ENCODE data around the gene ZEB2. TPM values are rescaled to one million over a fixed set of nuclear protein-coding genes. Genes with fewer than 3 reads are reported as not detected.

The ZEB2 gene
- total and polyA plus RNA-seq, 2 of the 13 experiments (the other 11 are each of a cell fraction or from before 2014, with no cell fraction given) = 0.07 TPM; not detected in 1

DNA sequence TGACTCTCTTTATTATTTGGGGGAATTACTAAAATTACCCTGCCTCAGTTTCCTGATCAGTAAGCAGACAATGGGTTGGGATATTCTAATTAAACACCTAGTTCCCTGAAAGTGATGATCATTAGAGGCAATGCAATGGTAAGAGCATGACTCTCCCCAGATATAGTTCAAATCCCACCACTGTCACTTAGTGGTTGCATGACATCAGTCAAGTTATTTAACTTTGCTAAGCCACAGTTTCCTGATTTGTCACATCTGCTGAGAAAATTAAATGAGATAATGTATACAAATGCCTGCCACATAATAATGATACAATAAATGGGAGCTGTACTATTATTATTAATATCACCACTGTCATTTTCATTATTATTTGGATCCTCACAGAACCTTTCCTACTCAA is 29.9 kb downstream of the ZEB2 start:
- in situ Hi-C loops (cut with HindIII; ENCODE audit: extremely low pct_ligation_motif_present, low pct_unique_long_range_greater_than_20kb) (no loop called here), intact Hi-C loops (cut with micrococcal nuclease; ENCODE audit: unreplicated experiment) (no loop called here)
- DNase-seq (ENCODE audit: low spot score) (no peak), FAIRE-seq (no peak), ATAC-seq (no peak)
- no peaks in the 10 kb centered on the region for H3K36me3 ChIP-seq (replicated peaks in 1 of 2; ENCODE audit: control insufficient read depth in 1 of 2, insufficient read depth in 2 of 2, low read length in 2 of 2)
- POLR2A ChIA-PET = no interaction called here
- H3K9me3 ChIP-seq (ENCODE audit: low read length) = no peaks in the 10 kb centered on the region
- H4K20me1 ChIP-seq (ENCODE audit: insufficient read depth, low read length) = no peaks in the 10 kb centered on the region
- H3K27me3 ChIP-seq (ENCODE audit: control insufficient read depth in 1 of 2, insufficient read depth in 2 of 2, low read length in 2 of 2) = no peaks in the 10 kb centered on the region; a peak in 1 of 5 replicates
- no peak overlapping the region for H3K4me2 ChIP-seq (ENCODE audit: low read depth, low read length)
- no peaks in the 10 kb centered on the region for H3K4me1 ChIP-seq (ENCODE audit: insufficient read depth, low read length)
- TF ChIP-seq ZNF138 (CRISPR knock-in tag; IDR thresholded peaks at IDR 0.05; ENCODE audit: low read depth) = no peak
- TF ChIP-seq ZNF496 (CRISPR knock-in tag; IDR thresholded peaks at IDR 0.05; ENCODE audit: insufficient replicate concordance) = no peak
- TF ChIP-seq, protein P1, sequence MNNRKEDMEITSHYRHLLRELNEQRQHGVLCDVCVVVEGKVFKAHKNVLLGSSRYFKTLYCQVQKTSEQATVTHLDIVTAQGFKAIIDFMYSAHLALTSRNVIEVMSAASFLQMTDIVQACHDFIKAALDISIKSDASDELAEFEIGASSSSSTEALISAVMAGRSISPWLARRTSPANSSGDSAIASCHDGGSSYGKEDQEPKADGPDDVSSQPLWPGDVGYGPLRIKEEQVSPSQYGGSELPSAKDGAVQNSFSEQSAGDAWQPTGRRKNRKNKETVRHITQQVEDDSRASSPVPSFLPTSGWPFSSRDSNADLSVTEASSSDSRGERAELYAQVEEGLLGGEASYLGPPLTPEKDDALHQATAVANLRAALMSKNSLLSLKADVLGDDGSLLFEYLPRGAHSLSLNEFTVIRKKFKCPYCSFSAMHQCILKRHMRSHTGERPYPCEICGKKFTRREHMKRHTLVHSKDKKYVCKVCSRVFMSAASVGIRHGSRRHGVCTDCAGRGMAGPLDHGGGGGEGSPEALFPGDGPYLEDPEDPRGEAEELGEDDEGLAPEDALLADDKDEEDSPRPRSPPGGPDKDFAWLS (CRISPR knock-in tag; IDR thresholded peaks at IDR 0.05; ENCODE audit: borderline replicate concordance) = no peak
- TF ChIP-seq ZNF660 (CRISPR knock-in tag; IDR thresholded peaks at IDR 0.05; ENCODE audit: borderline replicate concordance, low read depth) = no peak
- TF ChIP-seq NR2F1 (CRISPR knock-in tag; IDR thresholded peaks at IDR 0.05) = no peak
- TF ChIP-seq, protein P2, sequence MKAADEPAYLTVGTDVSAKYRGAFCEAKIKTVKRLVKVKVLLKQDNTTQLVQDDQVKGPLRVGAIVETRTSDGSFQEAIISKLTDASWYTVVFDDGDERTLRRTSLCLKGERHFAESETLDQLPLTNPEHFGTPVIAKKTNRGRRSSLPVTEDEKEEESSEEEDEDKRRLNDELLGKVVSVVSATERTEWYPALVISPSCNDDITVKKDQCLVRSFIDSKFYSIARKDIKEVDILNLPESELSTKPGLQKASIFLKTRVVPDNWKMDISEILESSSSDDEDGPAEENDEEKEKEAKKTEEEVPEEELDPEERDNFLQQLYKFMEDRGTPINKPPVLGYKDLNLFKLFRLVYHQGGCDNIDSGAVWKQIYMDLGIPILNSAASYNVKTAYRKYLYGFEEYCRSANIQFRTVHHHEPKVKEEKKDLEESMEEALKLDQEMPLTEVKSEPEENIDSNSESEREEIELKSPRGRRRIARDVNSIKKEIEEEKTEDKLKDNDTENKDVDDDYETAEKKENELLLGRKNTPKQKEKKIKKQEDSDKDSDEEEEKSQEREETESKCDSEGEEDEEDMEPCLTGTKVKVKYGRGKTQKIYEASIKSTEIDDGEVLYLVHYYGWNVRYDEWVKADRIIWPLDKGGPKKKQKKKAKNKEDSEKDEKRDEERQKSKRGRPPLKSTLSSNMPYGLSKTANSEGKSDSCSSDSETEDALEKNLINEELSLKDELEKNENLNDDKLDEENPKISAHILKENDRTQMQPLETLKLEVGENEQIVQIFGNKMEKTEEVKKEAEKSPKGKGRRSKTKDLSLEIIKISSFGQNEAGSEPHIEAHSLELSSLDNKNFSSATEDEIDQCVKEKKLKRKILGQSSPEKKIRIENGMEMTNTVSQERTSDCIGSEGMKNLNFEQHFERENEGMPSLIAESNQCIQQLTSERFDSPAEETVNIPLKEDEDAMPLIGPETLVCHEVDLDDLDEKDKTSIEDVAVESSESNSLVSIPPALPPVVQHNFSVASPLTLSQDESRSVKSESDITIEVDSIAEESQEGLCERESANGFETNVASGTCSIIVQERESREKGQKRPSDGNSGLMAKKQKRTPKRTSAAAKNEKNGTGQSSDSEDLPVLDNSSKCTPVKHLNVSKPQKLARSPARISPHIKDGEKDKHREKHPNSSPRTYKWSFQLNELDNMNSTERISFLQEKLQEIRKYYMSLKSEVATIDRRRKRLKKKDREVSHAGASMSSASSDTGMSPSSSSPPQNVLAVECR (CRISPR knock-in tag; IDR thresholded peaks at IDR 0.05; ENCODE audit: borderline replicate concordance) = no peak
- TF ChIP-seq, protein P3, sequence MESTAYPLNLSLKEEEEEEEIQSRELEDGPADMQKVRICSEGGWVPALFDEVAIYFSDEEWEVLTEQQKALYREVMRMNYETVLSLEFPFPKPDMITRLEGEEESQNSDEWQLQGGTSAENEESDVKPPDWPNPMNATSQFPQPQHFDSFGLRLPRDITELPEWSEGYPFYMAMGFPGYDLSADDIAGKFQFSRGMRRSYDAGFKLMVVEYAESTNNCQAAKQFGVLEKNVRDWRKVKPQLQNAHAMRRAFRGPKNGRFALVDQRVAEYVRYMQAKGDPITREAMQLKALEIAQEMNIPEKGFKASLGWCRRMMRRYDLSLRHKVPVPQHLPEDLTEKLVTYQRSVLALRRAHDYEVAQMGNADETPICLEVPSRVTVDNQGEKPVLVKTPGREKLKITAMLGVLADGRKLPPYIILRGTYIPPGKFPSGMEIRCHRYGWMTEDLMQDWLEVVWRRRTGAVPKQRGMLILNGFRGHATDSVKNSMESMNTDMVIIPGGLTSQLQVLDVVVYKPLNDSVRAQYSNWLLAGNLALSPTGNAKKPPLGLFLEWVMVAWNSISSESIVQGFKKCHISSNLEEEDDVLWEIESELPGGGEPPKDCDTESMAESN (CRISPR knock-in tag; conservative IDR thresholded peaks at IDR 0.05) = no peak
- no peak for TF ChIP-seq SYNCRIP (IDR thresholded peaks at IDR 0.05; ENCODE audit: insufficient read depth, low read depth, low read length)
- TF ChIP-seq HMG20B (CRISPR knock-in tag; conservative IDR thresholded peaks at IDR 0.05) = no peak
- TF ChIP-seq KLF13 (CRISPR knock-in tag; IDR thresholded peaks at IDR 0.05) = no peak
- TF ChIP-seq, protein P4, sequence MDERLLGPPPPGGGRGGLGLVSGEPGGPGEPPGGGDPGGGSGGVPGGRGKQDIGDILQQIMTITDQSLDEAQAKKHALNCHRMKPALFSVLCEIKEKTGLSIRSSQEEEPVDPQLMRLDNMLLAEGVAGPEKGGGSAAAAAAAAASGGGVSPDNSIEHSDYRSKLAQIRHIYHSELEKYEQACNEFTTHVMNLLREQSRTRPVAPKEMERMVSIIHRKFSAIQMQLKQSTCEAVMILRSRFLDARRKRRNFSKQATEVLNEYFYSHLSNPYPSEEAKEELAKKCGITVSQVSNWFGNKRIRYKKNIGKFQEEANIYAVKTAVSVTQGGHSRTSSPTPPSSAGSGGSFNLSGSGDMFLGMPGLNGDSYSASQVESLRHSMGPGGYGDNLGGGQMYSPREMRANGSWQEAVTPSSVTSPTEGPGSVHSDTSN (CRISPR knock-in tag; IDR thresholded peaks at IDR 0.05) = no peak
- no peak for TF ChIP-seq CBX2 (IDR thresholded peaks at IDR 0.05; ENCODE audit: low read depth, low read length)
- TF ChIP-seq CBX2 (CRISPR knock-in tag; IDR thresholded peaks at IDR 0.05; ENCODE audit: low read depth) = no peak
- TF ChIP-seq ZNF674 (CRISPR knock-in tag; IDR thresholded peaks at IDR 0.05; ENCODE audit: low read depth) = no peak
- TF ChIP-seq, protein P5, sequence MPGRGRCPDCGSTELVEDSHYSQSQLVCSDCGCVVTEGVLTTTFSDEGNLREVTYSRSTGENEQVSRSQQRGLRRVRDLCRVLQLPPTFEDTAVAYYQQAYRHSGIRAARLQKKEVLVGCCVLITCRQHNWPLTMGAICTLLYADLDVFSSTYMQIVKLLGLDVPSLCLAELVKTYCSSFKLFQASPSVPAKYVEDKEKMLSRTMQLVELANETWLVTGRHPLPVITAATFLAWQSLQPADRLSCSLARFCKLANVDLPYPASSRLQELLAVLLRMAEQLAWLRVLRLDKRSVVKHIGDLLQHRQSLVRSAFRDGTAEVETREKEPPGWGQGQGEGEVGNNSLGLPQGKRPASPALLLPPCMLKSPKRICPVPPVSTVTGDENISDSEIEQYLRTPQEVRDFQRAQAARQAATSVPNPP (CRISPR knock-in tag; IDR thresholded peaks at IDR 0.05) = no peak
- CTCF ChIA-PET (ENCODE audit: low intra/inter-chr PET ratio, low total read pairs) = no interaction called here
- no peak overlapping the region for H3K9ac ChIP-seq (ENCODE audit: insufficient read depth, low read depth, low read length)
- no peak overlapping the region for H3K4me3 ChIP-seq (replicated peaks in 1 of 3; ENCODE audit: insufficient read depth in 1 of 3, low read depth in 2 of 3, low read length in 3 of 3)
- H2AFZ ChIP-seq (ENCODE audit: low read length) = no peak overlapping the region
- H3K27ac ChIP-seq (ENCODE audit: extremely low read length, insufficient read depth, low read length) = no peak overlapping the region
- H3K79me2 ChIP-seq (ENCODE audit: insufficient read depth, low read length) = no peaks in the 10 kb centered on the region
- BruUV-seq (replicated peaks) = no TSS peak

Measured in HepG2 (cell line).